ENCODE results near the gene ACAA1. TPM values are rescaled to one million over a fixed set of nuclear protein-coding genes. Genes with fewer than 3 reads are reported as not detected.

ACAA1 gene
- total RNA-seq, 1 experiment from 2014 or later = 52.0 TPM

DNA sequence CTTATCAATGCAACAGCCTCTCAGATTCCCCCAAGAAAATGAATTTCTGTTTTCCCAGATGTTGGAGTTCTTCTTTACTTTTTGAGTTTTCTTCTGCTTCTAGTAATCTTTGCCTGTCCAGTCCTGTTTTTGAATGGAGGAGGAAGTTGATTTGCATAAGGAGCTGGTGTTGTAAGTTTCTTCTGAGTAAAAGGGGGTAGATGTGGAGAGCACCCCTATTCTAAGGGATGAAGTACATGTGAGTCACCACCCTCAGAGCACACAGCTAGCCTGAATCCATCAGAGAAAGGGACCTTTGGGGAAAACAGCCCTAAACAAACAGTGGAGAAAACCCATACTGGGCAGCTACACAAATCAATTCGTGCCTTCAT, 34.5 kb downstream of the ACAA1 start:
- no TSS peak for BruUV-seq (replicated peaks)
- Histone ChIP-seq H3K4me1 (ENCODE audit: control insufficient read depth, insufficient read depth, low read length) (no peaks in the 10 kb centered on the region), H3K27me3 (ENCODE audit: control insufficient read depth, insufficient read depth, low read length) (peaks cover 3% of the 10 kb centered on the region; the same call in 1 of the 2 replicates), H3K27ac (ENCODE audit: low read length) (no peak overlapping the region), H3K36me3 (ENCODE audit: control insufficient read depth, insufficient read depth, low read length) (no peaks in the 10 kb centered on the region), H3K9me3 (ENCODE audit: control insufficient read depth, insufficient read depth, low read depth, low read length) (no peaks in the 10 kb centered on the region; the same call in 1 of the 2 replicates), H3K4me3 (ENCODE audit: low read depth in 2 of 2, low read length in 2 of 2) (no peak overlapping the region)
- intact Hi-C loops (cut with micrococcal nuclease; ENCODE audit: unreplicated experiment) = no loop called here
- DNase-seq (ENCODE audit: low read depth, low spot score) (no peak), ATAC-seq (no peak)
- no peak for TF ChIP-seq REST (IDR thresholded peaks at IDR 0.05; ENCODE audit: insufficient read depth in 1 of 2, low read depth in 2 of 2, low read length in 1 of 2)
- no peak for TF ChIP-seq POLR2AphosphoS5 (IDR thresholded peaks at IDR 0.05; ENCODE audit: low read depth, low read length)
- ChIA-PET POLR2A (no interaction called here), CTCF (interaction anchor here (0.5 kb wide), 1 partner anchor 196 kb away, joined by 3 read pairs; no protein-coding TSS in a partner anchor)
- in situ Hi-C loops (cut with HindIII; ENCODE audit: low pct_unique_long_range_greater_than_20kb, low sequenced_read_pairs) = no loop called here

GRCh38 chr3:38101811-38102443, 35.0 kb downstream of the ACAA1 start:
- CTCF ChIA-PET = no interaction called here
- Histone ChIP-seq H3K9me3 (ENCODE audit: control insufficient read depth, insufficient read depth, low read depth, low read length) (no peaks in the 10 kb centered on the region; the same call in 1 of the 2 replicates), H3K4me1 (ENCODE audit: control insufficient read depth, insufficient read depth, low read length) (no peaks in the 10 kb centered on the region), H3K27ac (ENCODE audit: low read length) (no peak overlapping the region), H3K4me3 (ENCODE audit: low read depth in 2 of 2, low read length in 2 of 2) (no peak overlapping the region), H3K27me3 (ENCODE audit: control insufficient read depth, insufficient read depth, low read length) (peaks cover 3% of the 10 kb centered on the region; the same call in 1 of the 2 replicates), H3K36me3 (ENCODE audit: control insufficient read depth, insufficient read depth, low read length) (no peaks in the 10 kb centered on the region)
- no TSS peak for BruUV-seq (replicated peaks)
- no peak for TF ChIP-seq REST (IDR thresholded peaks at IDR 0.05; ENCODE audit: insufficient read depth in 1 of 2, low read depth in 2 of 2, low read length in 1 of 2)
- TF ChIP-seq POLR2AphosphoS5 (IDR thresholded peaks at IDR 0.05; ENCODE audit: low read depth, low read length) = no peak
- TF ChIP-seq SIN3A (IDR thresholded peaks at IDR 0.05; ENCODE audit: borderline replicate concordance, insufficient read depth, low read depth, low read length) = no peak
- no peak for TF ChIP-seq CTCF (IDR thresholded peaks at IDR 0.05)
- no peak for TF ChIP-seq TCF7L2 (IDR thresholded peaks at IDR 0.05; ENCODE audit: low read depth, low read length)
- intact Hi-C loops (cut with micrococcal nuclease; ENCODE audit: unreplicated experiment) (no loop called here), in situ Hi-C loops (cut with HindIII; ENCODE audit: low pct_unique_long_range_greater_than_20kb, low sequenced_read_pairs) (no loop called here)
- ATAC-seq (no peak), DNase-seq (ENCODE audit: low read depth, low spot score) (no peak)
- POLR2A ChIA-PET = no interaction called here
